HCT116 (cell line): ENCODE results near the gene PTPN12. TPM values are rescaled to one million over a fixed set of nuclear protein-coding genes. Genes with fewer than 3 reads are reported as not detected.

Source experiments
- ATAC-seq: fragments of 200-7000 bp; cut with Tn5 transposase; 2 replicates; pipeline ENCODE4 v1.9.1; 2020; ENCODE audit warnings: mild to moderate bottlenecking, moderate library complexity
- BruUV-seq: library from RNA; stranded (reverse); fragments of 400-500 nt; replicated peaks from 2 replicates; lab custom pipeline; 2021; lab: Mats Ljungman, UMichigan
- CTCF ChIA-PET: fragments of 300-600 bp; sonication (Branson Sonifier 250); formaldehyde crosslinking; loops from one replicate; lab custom pipeline; 2021; ENCODE audit warnings: antibody characterized with exemption; lab: Charles Lee
- POLR2A ChIA-PET: fragments of 300-600, 350-600 bp; sonication (Branson Sonifier 250); formaldehyde crosslinking; loops from one replicate; lab custom pipeline; 2021; ENCODE audit warnings: antibody characterized with exemption; lab: Charles Lee
- RAD21 ChIA-PET, 2 experiments: fragments of 300-600 bp; sonication (Branson Sonifier 250); formaldehyde crosslinking; loops; one replicate each; lab custom pipeline; 2023; ENCODE audit warnings: low total read pairs in 2 of 2; ENCODE audit not compliant: uncharacterized antibody in 2 of 2, unreplicated experiment in 2 of 2, low non-redundant PET in 1 of 2; lab: Charles Lee
- DNase-seq: peaks from one replicate; pipeline ENCODE4 v3.0.0-alpha.2; 2010; ENCODE audit warnings: low read depth, low spot score
- H2AFZ ChIP-seq: fragments of 200-600 bp; shearing (Covaris generic), sonication (generic); 2 replicates; pipeline ENCODE4 v1.6.1; 2017; ENCODE audit warnings: low read depth, mixed run types, mixed read lengths, antibody characterized with exemption, low read length; ENCODE audit not compliant: poor library complexity, severe bottlenecking
- H3K27ac ChIP-seq: 2 replicates; pipeline ENCODE4 v1.5.1; 2012; ENCODE audit warnings: low read depth, low read length
- H3K27me3 ChIP-seq: fragments of 200-600 bp; sonication (generic); 2 replicates; pipeline ENCODE4 v1.6.1; 2016; ENCODE audit warnings: mixed run types, low read length, mixed read lengths; ENCODE audit not compliant: insufficient read depth
- H3K36me3 ChIP-seq, 2 experiments: fragments of 200-500 bp in 1 of 2; fragments of 200-600 bp in 1 of 2; sonication (Bioruptor generic) in 1 of 2; sonication (generic) in 1 of 2; 2 replicates each; pipeline versions ENCODE4 v1.5.1 to v1.6.1; 2014 to 2016; ENCODE audit warnings: low read length in 2 of 2, inconsistent platforms in 1 of 2, mixed read lengths in 1 of 2, mixed run types in 1 of 2; ENCODE audit not compliant: insufficient read depth in 2 of 2, control insufficient read depth in 1 of 2
- H3K4me1 ChIP-seq, 2 experiments: fragments of 200-600 bp in 1 of 2; sonication (generic) in 1 of 2; 2 replicates each; pipeline versions ENCODE4 v1.5.1 to v1.6.1; 2012 to 2017; ENCODE audit warnings: low read length in 2 of 2, inconsistent platforms in 1 of 2, mild to moderate bottlenecking in 1 of 2, mixed read lengths in 1 of 2, mixed run types in 1 of 2, moderate library complexity in 1 of 2; ENCODE audit not compliant: insufficient read depth in 2 of 2, control insufficient read depth in 1 of 2
- H3K4me2 ChIP-seq: fragments of 200-600 bp; sonication (generic); 2 replicates; pipeline ENCODE4 v1.6.1; 2017; ENCODE audit warnings: mixed run types, low read length, mixed read lengths
- H3K4me3 ChIP-seq, 2 experiments: fragments of 200-600 bp in 1 of 2; sonication (generic) in 1 of 2; replicated peaks in 1 of 2; 2 replicates each; pipeline ENCODE4 v1.5.1; 2011 to 2016; ENCODE audit warnings: low read length in 2 of 2, control low read depth in 1 of 2, low read depth in 1 of 2, mild to moderate bottlenecking in 1 of 2, mixed read lengths in 1 of 2, mixed run types in 1 of 2
- H3K79me2 ChIP-seq: fragments of 200-600 bp; sonication (generic); 2 replicates; pipeline ENCODE4 v1.6.1; 2017; ENCODE audit warnings: mild to moderate bottlenecking, mixed run types, low read length, moderate library complexity, mixed read lengths; ENCODE audit not compliant: insufficient read depth
- H3K9ac ChIP-seq: fragments of 200-600 bp; sonication (generic); 2 replicates; pipeline ENCODE4 v1.6.1; 2016; ENCODE audit warnings: low read length, mixed read lengths
- H3K9me2 ChIP-seq: fragments of 200-600 bp; sonication (generic), shearing (Covaris generic); 2 replicates; pipeline ENCODE4 v1.6.1; 2017; ENCODE audit warnings: mixed run types, mild to moderate bottlenecking, moderate library complexity; ENCODE audit not compliant: insufficient read depth
- H3K9me3 ChIP-seq, 2 experiments: fragments of 200-500 bp in 1 of 2; fragments of 200-600 bp in 1 of 2; sonication (Bioruptor generic) in 1 of 2; sonication (generic) in 1 of 2; 2 replicates each; pipeline ENCODE4 v1.6.1; 2014 to 2017; ENCODE audit warnings: low read length in 2 of 2, mixed read lengths in 2 of 2, inconsistent platforms in 1 of 2, low read depth in 1 of 2, mild to moderate bottlenecking in 1 of 2, mixed run types in 1 of 2, moderate library complexity in 1 of 2; ENCODE audit not compliant: control insufficient read depth in 1 of 2, insufficient read depth in 1 of 2
- H4K20me1 ChIP-seq: fragments of 200-600 bp; sonication (generic), shearing (Covaris generic); 2 replicates; pipeline ENCODE4 v1.6.1; 2017; ENCODE audit warnings: mixed run types, mild to moderate bottlenecking, moderate library complexity; ENCODE audit not compliant: insufficient read depth
- ATF3 ChIP-seq: IDR thresholded peaks from 2 replicates; pipeline ENCODE4 v1.6.1; 2012
- CBX3 ChIP-seq: IDR thresholded peaks from 2 replicates; pipeline ENCODE4 v1.6.1; 2012; ENCODE audit warnings: low read depth
- CTCF ChIP-seq, 3 experiments: fragments of 200-600 bp in 1 of 3; sonication (generic) in 1 of 3; IDR thresholded peaks in 2 of 3; conservative IDR thresholded peaks in 1 of 3; 2 replicates each; pipeline ENCODE4 v1.5.1; 2012 to 2017; ENCODE audit warnings: low read depth in 2 of 3, low read length in 2 of 3, antibody characterized with exemption in 1 of 3, borderline replicate concordance in 1 of 3, control low read depth in 1 of 3, mild to moderate bottlenecking in 1 of 3, mixed read lengths in 1 of 3, mixed run types in 1 of 3, moderate library complexity in 1 of 3; ENCODE audit not compliant: insufficient read depth in 1 of 3
- EGR1 ChIP-seq: IDR thresholded peaks from 2 replicates; pipeline ENCODE4 v1.6.1; 2012; ENCODE audit warnings: low read depth
- EZH2 ChIP-seq: fragments of 200-600 bp; sonication (generic); IDR thresholded peaks from 2 replicates; pipeline ENCODE4 v1.6.1; 2017; ENCODE audit warnings: antibody characterized with exemption, mixed run types
- EZH2phosphoT487 ChIP-seq: fragments of 200-600 bp; IDR thresholded peaks from 2 replicates; pipeline ENCODE4 v1.6.1; 2018; ENCODE audit warnings: antibody characterized with exemption, borderline replicate concordance
- FOSL1 ChIP-seq: IDR thresholded peaks from 2 replicates; pipeline ENCODE4 v1.6.1; 2012; ENCODE audit warnings: low read depth
- JUND ChIP-seq: IDR thresholded peaks from 2 replicates; pipeline ENCODE4 v1.6.1; 2012
- MAX ChIP-seq: IDR thresholded peaks from 2 replicates; pipeline ENCODE4 v1.6.1; 2012
- POLR2A ChIP-seq: IDR thresholded peaks from 2 replicates; pipeline ENCODE4 v1.7.0; 2011; ENCODE audit warnings: borderline replicate concordance; ENCODE audit not compliant: insufficient read depth, insufficient read length; ENCODE audit errors: extremely low read depth
- SIN3A ChIP-seq: IDR thresholded peaks from 2 replicates; pipeline ENCODE4 v1.6.1; 2012; ENCODE audit warnings: low read depth
- SP1 ChIP-seq: IDR thresholded peaks from 2 replicates; pipeline ENCODE4 v1.6.1; 2012; ENCODE audit warnings: low read depth
- SRF ChIP-seq: IDR thresholded peaks from 2 replicates; pipeline ENCODE4 v1.6.1; 2012; ENCODE audit warnings: low read depth
- YY1 ChIP-seq: IDR thresholded peaks from 2 replicates; pipeline ENCODE4 v1.6.1; 2011; ENCODE audit warnings: low read length, low read depth, moderate library complexity, mild to moderate bottlenecking; ENCODE audit not compliant: insufficient replicate concordance; ENCODE audit errors: extremely low read depth
- ZBTB33 ChIP-seq: IDR thresholded peaks from 2 replicates; pipeline ENCODE4 v1.6.1; 2011; ENCODE audit warnings: mild to moderate bottlenecking, low read length, moderate library complexity; ENCODE audit not compliant: insufficient replicate concordance; ENCODE audit errors: extremely low read depth
- ZFX ChIP-seq: fragments of 450-650 bp; IDR thresholded peaks from 2 replicates; pipeline ENCODE4 v1.6.1; 2017
- intact Hi-C: fragments of 100-400 bp; cut with micrococcal nuclease; formaldehyde crosslinking; loops from 2 replicates; pipeline ENCODE4 v1.10.0; 2022
- total RNA-seq: library from RNA; stranded (reverse); gene quantifications from one replicate; pipeline ENCODE4 v1.2.1, GENCODE V29; 2021; ENCODE audit not compliant: unreplicated experiment

The PTPN12 gene
- total RNA-seq, 1 experiment from 2014 or later: 80.5 TPM

GRCh38 chr7:77569514-77570232, 32.6 kb downstream of the PTPN12 start:
- intact Hi-C loops: no loop called here
- POLR2A ChIA-PET: no interaction called here
- no peaks in the 10 kb centered on the region for H3K9me2 ChIP-seq
- peaks cover 7% of the 10 kb centered on the region in 2 experiments; a peak in 2 of 4 replicates for H3K36me3 ChIP-seq
- H3K9me3 ChIP-seq: no peaks in the 10 kb centered on the region
- H3K9ac ChIP-seq: no peak overlapping the region
- H3K4me1 ChIP-seq: no peaks in the 10 kb centered on the region
- H3K4me3 ChIP-seq: no peak overlapping the region
- no peak overlapping the region for H3K27ac ChIP-seq
- no peak overlapping the region for H2AFZ ChIP-seq
- no peak overlapping the region for H3K4me2 ChIP-seq
- CTCF ChIA-PET: no interaction called here
- ATAC-seq (no peak), DNase-seq (no peak)
- RAD21 ChIA-PET: no interaction called here
- H3K27me3 ChIP-seq: no peaks in the 10 kb centered on the region
- peaks cover 6% of the 10 kb centered on the region; the same call in 1 of the 2 replicates for H4K20me1 ChIP-seq
- TF ChIP-seq ZFX (no peak), FOSL1 (no peak), YY1 (no peak), SRF (no peak), ZBTB33 (no peak)
- no TSS peak for BruUV-seq
- H3K79me2 ChIP-seq: peaks cover 69% of the 10 kb centered on the region

GRCh38 chr7:77570330-77571011, 33.4 kb downstream of the PTPN12 start:
- no peak overlapping the region for H3K4me2 ChIP-seq
- CTCF ChIA-PET: no interaction called here
- no TSS peak for BruUV-seq

More at GRCh38 chr7:77570330-77571011, 33.4 kb downstream of the PTPN12 start:
- RAD21 ChIA-PET: no interaction called here
- Histone ChIP-seq H3K9ac (no peak overlapping the region), H3K4me1 (no peaks in the 10 kb centered on the region), H3K4me3 (no peak overlapping the region), H3K27me3 (no peaks in the 10 kb centered on the region), H3K27ac (no peak overlapping the region), H2AFZ (no peak overlapping the region), H3K9me2 (no peaks in the 10 kb centered on the region), H3K36me3 (peaks cover 7 to 9% of the 10 kb centered on the region in 2 experiments; a peak in 3 of 4 replicates), H4K20me1 (peaks cover 3% of the 10 kb centered on the region; the same call in 1 of the 2 replicates), H3K79me2 (peaks cover 61% of the 10 kb centered on the region), H3K9me3 (no peaks in the 10 kb centered on the region)
- DNase-seq: no peak
- POLR2A ChIA-PET: no interaction called here
- ATAC-seq: no peak
- intact Hi-C loops: no loop called here
- TF ChIP-seq ATF3: no peak
- no peak for TF ChIP-seq CBX3
- TF ChIP-seq JUND: no peak
- TF ChIP-seq ZFX: no peak
- TF ChIP-seq SIN3A: no peak
- no peak for TF ChIP-seq SRF
- TF ChIP-seq POLR2A: no peak
- no peak for TF ChIP-seq FOSL1
- TF ChIP-seq CTCF (IDR thresholded peaks at IDR 0.05 in 2 of 3, conservative IDR thresholded peaks at IDR 0.05 in 1 of 3; ENCODE audit: borderline replicate concordance in 1 of 3, insufficient read depth in 1 of 3, low read depth in 2 of 3, low read length in 2 of 3): no peak
- no peak for TF ChIP-seq SP1
- TF ChIP-seq EGR1: no peak
- TF ChIP-seq EZH2phosphoT487: no peak
- no peak for TF ChIP-seq MAX
- TF ChIP-seq EZH2: no peak
